ENCODE measurements around the gene VNN1. TPM values are rescaled to one million over a fixed set of nuclear protein-coding genes. Genes with fewer than 3 reads are reported as not detected.

The VNN1 gene
- total and polyA plus RNA-seq, 7 donors, result 0.06 to 0.62 (median 0.32) TPM

DNA sequence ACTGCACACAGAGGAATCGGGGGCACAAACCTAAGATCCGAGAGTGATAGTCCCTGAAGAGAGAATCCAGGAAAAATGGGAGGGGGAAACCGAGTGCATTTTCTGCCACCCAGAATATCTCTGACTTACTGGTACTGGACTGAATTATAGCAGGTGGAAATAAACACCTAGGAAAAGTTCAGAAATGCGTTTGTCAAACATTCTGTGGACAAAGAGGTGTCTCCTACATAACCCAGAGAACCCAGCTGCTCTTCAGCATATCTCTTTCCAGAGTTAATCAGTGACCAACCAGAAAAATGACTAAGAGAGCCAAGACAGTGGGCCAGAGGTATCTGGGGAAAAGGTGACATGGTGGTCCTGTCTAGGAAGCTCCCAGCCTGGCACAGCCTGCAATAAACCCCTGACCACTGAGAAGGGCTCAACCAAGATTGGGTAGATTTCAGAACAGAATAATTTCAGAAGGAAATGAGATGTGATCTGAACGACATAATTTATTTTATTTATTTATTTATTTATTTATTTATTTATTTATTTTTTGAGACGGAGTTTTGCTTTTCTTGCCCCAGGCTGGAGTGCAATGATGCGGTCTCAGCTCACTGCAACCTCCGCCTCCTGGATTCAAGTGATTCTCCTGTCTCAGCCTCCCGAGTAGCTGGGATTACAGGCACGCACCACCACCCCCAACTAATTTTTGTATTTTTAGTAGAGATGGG lies 6.0 kb upstream of the VNN1 start:
- Histone ChIP-seq H3K4me3 (no peak overlapping the region), H3K27me3 (ENCODE audit: insufficient read depth in 3 of 3, low read length in 2 of 3) (no peaks in the 10 kb centered on the region), H3K4me1 (no peaks in the 10 kb centered on the region), H3K27ac (no peak overlapping the region), H3K36me3 (ENCODE audit: insufficient read depth in 1 of 2, low read depth in 1 of 2) (no peaks in the 10 kb centered on the region), H3K9me3 (no peaks in the 10 kb centered on the region)
- intact Hi-C loops (cut with DNase I), result no loop called here
- DNase-seq, result no peak
- TF ChIP-seq, protein P1, sequence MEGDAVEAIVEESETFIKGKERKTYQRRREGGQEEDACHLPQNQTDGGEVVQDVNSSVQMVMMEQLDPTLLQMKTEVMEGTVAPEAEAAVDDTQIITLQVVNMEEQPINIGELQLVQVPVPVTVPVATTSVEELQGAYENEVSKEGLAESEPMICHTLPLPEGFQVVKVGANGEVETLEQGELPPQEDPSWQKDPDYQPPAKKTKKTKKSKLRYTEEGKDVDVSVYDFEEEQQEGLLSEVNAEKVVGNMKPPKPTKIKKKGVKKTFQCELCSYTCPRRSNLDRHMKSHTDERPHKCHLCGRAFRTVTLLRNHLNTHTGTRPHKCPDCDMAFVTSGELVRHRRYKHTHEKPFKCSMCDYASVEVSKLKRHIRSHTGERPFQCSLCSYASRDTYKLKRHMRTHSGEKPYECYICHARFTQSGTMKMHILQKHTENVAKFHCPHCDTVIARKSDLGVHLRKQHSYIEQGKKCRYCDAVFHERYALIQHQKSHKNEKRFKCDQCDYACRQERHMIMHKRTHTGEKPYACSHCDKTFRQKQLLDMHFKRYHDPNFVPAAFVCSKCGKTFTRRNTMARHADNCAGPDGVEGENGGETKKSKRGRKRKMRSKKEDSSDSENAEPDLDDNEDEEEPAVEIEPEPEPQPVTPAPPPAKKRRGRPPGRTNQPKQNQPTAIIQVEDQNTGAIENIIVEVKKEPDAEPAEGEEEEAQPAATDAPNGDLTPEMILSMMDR (IDR thresholded peaks at IDR 0.05), result no peak
- no peak for ATAC-seq
- 92 to 95% (median 93%) methylated on average over 10 of the region's 10 CpGs for WGBS, 3 donors

DNA sequence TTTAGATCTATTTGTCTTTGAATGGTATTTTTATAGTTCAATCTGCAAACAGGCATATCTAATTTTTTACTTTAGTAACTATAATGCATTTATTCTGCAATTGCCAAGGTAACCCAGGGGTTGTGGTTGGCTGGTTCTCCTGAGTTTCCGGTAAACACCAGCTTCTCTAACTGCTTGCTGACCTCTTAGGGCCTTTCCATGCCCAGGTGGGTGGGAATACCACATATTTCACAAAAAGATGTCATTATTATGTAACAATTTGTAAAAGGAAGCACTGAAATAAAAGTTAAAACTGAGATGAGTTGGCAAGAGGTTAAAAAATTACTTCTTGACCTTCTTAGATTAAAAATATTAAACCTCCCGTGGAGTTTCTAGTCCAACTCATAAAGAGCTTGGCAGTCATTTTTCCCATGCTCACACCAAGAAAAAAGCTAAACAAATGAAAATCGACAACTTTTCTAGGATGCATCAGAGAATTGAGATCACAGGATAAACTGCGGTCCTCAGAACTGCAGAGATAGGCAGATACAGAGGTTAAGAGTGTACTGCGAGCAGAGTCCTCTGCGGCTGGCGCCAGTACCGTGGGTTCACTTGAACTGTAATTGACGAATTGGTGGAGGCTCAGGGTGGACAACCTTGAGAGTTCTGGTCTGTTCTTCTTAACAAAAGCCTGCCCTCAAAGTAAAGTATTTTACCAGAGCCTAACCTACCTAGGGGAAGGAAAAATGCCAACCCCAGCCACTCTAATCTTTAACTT lies 2.2 kb upstream of the VNN1 start:
- Histone ChIP-seq H3K27me3 (ENCODE audit: insufficient read depth in 3 of 3, low read length in 2 of 3) (no peaks in the 10 kb centered on the region), H3K4me3 (no peak overlapping the region), H3K4me1 (no peaks in the 10 kb centered on the region), H3K9me3 (no peaks in the 10 kb centered on the region), H3K27ac (no peak overlapping the region), H3K36me3 (ENCODE audit: insufficient read depth in 1 of 2, low read depth in 1 of 2) (no peaks in the 10 kb centered on the region)
- DNase-seq, result no peak
- ATAC-seq, result no peak
- intact Hi-C loops (cut with DNase I), result no loop called here
- 79 to 87% (median 82%) methylated on average over 9 of the region's 9 CpGs for WGBS, 3 donors
- TF ChIP-seq, protein P1 (IDR thresholded peaks at IDR 0.05), result no peak

DNA sequence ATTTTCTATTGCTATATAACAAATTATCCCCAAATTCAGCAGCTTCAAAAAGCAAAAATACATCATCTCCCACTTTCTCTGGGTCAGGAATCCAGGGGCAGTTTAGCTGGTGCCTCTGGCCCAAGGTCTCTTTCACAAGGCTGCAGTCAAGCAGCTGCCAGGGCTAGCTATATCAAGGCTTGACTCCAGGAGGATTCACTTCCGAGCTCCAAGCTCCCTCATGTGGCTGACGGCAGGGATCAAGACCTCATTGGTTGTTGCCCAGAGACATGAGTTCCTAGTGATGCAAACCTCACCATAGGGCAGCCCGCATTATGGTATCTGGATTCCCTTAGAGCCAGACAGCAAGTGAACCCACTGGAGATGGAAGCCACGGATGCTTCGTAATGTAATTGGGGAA lies 1.3 kb upstream of the VNN1 start:
- Histone ChIP-seq H3K9me3 (no peaks in the 10 kb centered on the region), H3K4me1 (no peaks in the 10 kb centered on the region), H3K4me3 (no peak overlapping the region), H3K36me3 (ENCODE audit: insufficient read depth in 1 of 2, low read depth in 1 of 2) (no peaks in the 10 kb centered on the region), H3K27ac (no peak overlapping the region), H3K27me3 (ENCODE audit: insufficient read depth in 3 of 3, low read length in 2 of 3) (no peaks in the 10 kb centered on the region)
- WGBS, 3 donors, result 52 to 56% (median 54%) methylated on average over 5 of the region's 5 CpGs
- DNase-seq (no peak), ATAC-seq (peak in 2 of 4 donors; percentile 39 to 52)
- TF ChIP-seq, protein P1 (IDR thresholded peaks at IDR 0.05), result peak; percentile 15
- intact Hi-C loops (cut with DNase I), result no loop called here

DNA sequence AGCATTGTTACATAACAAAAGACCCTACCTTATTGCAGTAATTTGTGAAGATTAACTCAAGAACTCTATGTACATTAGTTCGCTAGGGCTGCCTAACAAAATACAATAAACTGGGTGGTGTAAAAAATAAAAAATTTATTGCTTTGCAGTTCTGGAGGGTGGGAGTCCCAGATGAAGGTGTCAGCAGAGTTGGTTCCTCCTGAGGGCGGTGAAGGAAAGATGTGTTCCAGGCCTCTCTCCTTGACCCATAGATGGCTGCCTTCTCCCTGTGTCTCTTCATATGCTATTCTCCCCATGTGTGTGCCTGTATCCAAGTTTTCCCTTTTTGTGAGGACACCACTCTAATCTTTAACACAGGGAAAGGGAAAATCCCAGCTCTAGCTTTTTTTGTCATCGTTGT lies 305 bp upstream of the VNN1 start:
- H3K27ac ChIP-seq, result no peak overlapping the region
- DNase-seq (no peak), ATAC-seq (no peak)
- H3K4me1 ChIP-seq, result no peaks in the 10 kb centered on the region
- intact Hi-C loops (cut with DNase I), result no loop called here
- H3K36me3 ChIP-seq (ENCODE audit: insufficient read depth in 1 of 2, low read depth in 1 of 2), result no peaks in the 10 kb centered on the region
- H3K9me3 ChIP-seq, result no peaks in the 10 kb centered on the region
- no peak overlapping the region for H3K4me3 ChIP-seq
- TF ChIP-seq, protein P1 (IDR thresholded peaks at IDR 0.05), result no peak
- H3K27me3 ChIP-seq (ENCODE audit: insufficient read depth in 3 of 3, low read length in 2 of 3), result no peaks in the 10 kb centered on the region
- WGBS, 3 donors, result 86 to 91% (median 86%) methylated on average over 3 of the region's 3 CpGs
